ENCODE data around the gene LRBA.

LRBA gene

DNA sequence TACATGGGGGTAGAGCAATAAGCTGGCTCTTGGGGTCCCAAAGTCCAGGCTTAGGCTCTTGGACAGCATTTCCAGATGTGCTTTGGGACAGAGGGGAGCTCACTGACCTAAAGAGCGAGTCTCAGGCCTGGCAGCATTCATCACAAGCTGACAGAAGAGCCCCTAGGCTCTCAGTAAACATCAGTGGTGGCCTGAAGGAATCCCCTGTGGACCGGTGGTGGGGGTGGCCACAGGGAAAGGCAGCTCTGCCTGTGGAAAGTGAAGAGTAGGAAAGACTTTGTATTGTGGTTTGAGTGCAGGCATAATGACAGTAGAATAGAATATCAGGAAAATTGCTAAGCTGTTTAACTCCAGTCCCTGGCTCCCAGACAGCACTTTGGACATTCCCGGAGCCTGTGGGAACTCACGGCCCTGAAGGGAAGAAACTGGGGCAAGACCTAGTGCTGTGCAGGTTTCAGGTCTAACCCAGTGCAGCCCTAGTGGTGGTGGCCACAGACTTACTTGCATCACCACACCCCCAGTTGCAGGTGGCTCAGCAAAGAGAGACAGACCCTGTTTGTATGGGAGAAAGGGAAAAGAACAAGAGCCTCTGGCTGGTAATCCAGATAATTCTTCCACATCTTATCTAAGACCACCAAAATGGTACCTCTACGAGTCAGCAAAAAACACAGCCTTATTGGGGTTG lies 291.2 kb downstream of the LRBA start:
- Mint-ChIP-seq H3K9me3 (ENCODE audit: low read depth) (peaks cover 15% of the 10 kb centered on the region), H3K27ac (no peak overlapping the region), H3K36me3 (peaks cover 60% of the 10 kb centered on the region), H3K27me3 (no peaks in the 10 kb centered on the region), H3K4me3 (no peak overlapping the region), H3K4me1 (ENCODE audit: low read depth) (peaks cover 3% of the 10 kb centered on the region)

DNA sequence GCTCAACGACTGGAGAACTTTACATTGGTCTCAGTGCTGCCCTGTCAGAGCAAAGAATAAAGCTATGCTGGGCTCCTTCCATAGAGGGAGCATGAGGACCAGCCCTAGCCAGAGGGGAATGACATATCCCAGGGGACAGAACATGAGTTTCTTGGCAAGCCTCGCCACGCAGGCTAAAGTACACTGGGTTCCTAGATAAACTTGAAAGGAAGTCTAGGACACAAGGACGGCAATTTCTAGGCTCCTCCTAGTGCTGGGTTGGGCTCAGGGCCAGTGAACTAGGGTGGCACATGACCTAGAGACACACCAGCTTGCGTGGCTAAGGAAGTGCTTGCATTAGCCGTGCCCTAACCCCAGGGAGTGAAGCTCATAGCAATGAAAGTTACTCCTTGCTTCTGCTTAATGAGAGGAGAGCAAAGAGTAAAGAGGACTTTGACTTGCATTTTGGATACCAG lies 292.1 kb downstream of the LRBA start:
- Mint-ChIP-seq H3K4me1 (ENCODE audit: low read depth) (peaks cover 3% of the 10 kb centered on the region), H3K36me3 (peaks cover 53% of the 10 kb centered on the region), H3K27ac (no peak overlapping the region), H3K9me3 (ENCODE audit: low read depth) (peaks cover 15% of the 10 kb centered on the region), H3K27me3 (no peaks in the 10 kb centered on the region), H3K4me3 (no peak overlapping the region)

DNA sequence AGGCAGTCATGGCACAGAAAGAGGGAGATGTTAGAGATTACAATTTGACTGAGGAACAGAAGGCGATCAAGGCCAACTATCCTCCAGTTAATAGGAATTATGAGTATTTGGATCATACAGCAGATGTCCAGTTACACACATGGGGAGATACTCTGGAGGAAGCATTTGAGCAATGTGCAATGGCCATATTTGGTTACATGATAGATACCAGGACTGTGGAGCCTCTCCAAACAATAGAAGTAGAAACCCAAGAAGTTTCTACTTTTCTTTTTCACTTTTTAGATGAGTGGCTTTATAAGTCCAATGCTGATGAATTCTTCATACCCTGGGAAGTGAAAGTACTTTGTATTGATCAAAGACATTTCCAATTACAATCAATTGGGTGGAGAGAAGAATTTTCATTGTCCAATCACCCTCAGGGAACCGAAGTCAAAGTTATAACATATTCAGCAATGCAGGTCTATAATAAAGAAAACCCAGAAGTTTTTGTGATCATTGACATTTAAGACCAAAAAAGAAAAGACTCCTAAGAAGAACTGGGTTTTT lies 294.0 kb downstream of the LRBA start:
- Mint-ChIP-seq H3K4me1 (ENCODE audit: low read depth) (peaks cover 3% of the 10 kb centered on the region), H3K9me3 (ENCODE audit: low read depth) (peaks cover 4% of the 10 kb centered on the region), H3K4me3 (no peak overlapping the region), H3K36me3 (peaks cover 39% of the 10 kb centered on the region), H3K27me3 (no peaks in the 10 kb centered on the region), H3K27ac (no peak overlapping the region)

DNA sequence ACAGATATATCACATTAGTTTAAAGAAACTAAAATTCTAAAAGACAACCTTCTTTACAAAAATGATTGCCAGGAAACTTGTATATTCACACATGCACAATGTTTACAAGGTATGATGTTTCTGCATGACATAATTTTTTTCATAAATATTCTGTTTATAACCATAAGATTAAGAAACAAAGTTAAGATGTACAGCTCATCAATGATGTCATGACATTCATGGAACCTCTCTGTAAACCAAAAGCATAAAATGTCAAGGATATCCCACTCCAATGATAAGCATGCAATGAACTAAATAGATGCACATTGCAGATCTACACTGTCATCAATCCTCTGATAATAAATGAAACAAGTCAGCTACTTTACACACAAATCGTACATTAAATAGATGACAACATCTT lies 297.1 kb downstream of the LRBA start:
- H3K36me3 Mint-ChIP-seq, result peaks cover 20% of the 10 kb centered on the region
- H3K4me1 Mint-ChIP-seq (ENCODE audit: low read depth), result peaks cover 3% of the 10 kb centered on the region
- no peak overlapping the region for H3K27ac Mint-ChIP-seq
- no peaks in the 10 kb centered on the region for H3K27me3 Mint-ChIP-seq
- no peak overlapping the region for H3K4me3 Mint-ChIP-seq
- H3K9me3 Mint-ChIP-seq (ENCODE audit: low read depth), result no peaks in the 10 kb centered on the region

DNA sequence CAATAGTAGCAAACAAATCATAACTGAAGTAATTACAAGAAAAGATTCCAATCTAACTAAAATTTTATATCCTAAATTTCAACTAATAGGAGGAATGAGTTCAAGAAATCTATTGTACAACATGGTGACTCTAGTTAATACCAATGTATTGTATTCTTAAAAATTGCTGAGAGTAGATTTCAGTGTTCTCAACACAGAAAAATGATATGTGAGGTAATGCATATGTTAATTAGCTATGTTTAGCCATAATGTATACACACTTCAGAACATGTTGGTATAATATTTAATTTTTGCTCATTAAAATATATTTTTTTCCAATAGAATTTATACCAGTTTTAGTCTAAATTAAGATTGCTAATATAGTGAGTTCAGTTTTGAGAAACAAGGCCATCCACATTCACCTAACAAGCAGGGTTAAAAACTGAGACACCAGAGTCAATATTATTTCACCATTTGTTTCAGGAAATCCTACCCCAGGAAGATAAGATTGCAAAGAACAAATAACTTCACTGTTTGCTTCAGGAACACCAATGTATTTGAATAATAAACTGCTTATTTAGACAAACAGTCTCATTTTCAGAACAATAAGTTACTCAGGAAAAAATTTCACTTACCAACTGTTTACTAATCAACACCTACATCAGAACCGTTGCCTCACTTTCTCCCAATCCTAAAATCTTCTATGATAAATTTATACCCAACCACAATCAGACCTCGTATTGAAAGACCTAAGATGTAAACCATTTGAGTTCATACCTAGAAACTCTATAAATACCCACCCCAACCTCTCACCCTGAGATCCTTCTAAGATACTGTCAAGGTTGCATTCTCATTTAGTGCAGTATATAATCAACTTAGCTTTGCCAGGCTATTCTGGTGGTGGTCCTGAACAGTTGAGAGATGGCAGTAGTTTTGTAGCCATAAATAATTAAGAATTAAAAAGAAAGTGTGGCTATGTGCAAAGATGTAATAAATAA lies 300.3 kb downstream of the LRBA start:
- H3K4me3 Mint-ChIP-seq, result no peak overlapping the region
- no peaks in the 10 kb centered on the region for H3K27me3 Mint-ChIP-seq
- peaks cover 13% of the 10 kb centered on the region for H3K36me3 Mint-ChIP-seq
- no peak overlapping the region for H3K27ac Mint-ChIP-seq
- H3K9me3 Mint-ChIP-seq (ENCODE audit: low read depth), result no peaks in the 10 kb centered on the region
- H3K4me1 Mint-ChIP-seq (ENCODE audit: low read depth), result peaks cover 5% of the 10 kb centered on the region

DNA sequence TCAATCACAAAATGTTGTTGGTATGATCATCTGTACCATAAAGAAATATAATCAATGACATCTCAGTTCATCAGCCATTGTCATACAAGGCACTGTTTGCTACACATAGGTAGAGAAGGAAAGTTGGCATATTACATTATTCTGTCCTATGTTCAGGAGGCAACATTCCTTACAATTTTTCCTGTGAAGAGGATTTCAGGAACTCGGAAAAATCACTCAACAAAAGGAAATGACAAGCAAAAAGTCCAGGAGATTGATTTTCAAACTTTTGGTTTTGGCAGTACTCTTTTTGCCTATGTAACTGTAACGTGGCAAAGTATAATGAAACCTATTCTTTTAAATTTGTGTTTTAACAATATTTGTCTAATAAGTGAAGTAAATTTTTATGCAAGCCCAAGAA lies 301.8 kb downstream of the LRBA start:
- Mint-ChIP-seq H3K36me3 (peaks cover 9% of the 10 kb centered on the region), H3K27ac (no peak overlapping the region), H3K27me3 (no peaks in the 10 kb centered on the region), H3K4me3 (no peak overlapping the region), H3K9me3 (ENCODE audit: low read depth) (no peaks in the 10 kb centered on the region), H3K4me1 (ENCODE audit: low read depth) (peaks cover 4% of the 10 kb centered on the region)

DNA sequence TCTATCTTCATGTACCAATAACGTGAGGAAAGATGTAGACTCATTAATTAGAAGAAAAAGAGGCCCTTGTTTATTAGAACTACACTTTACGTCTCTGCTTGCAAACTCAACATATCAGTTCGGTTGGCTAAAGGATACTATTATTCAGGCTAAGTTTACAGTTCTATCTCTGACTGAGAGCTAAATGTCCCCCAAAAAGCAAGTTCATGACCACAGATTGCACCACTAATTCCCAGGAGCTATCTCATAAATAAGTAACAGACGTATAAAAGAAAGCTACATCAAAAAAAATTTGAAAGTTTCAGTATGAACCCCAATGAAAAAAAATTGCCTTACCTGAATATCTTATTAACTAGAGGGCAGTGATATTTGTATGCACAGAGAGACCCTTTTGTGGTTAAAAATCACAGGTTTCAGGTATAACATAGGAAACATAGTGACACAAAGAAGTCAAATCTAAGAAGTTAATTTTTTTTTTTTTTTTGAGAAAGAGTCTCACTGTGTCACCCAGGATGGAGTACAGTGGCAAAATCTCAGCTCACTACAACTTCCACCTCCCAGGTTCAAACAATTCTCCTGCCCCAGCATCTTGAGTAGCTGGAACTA lies 304.2 kb downstream of the LRBA start:
- H3K4me3 Mint-ChIP-seq, result no peak overlapping the region
- no peaks in the 10 kb centered on the region for H3K27me3 Mint-ChIP-seq
- H3K4me1 Mint-ChIP-seq (ENCODE audit: low read depth), result peaks cover 4% of the 10 kb centered on the region
- H3K36me3 Mint-ChIP-seq, result peaks cover 7% of the 10 kb centered on the region
- H3K27ac Mint-ChIP-seq, result no peak overlapping the region
- no peaks in the 10 kb centered on the region for H3K9me3 Mint-ChIP-seq (ENCODE audit: low read depth)

DNA sequence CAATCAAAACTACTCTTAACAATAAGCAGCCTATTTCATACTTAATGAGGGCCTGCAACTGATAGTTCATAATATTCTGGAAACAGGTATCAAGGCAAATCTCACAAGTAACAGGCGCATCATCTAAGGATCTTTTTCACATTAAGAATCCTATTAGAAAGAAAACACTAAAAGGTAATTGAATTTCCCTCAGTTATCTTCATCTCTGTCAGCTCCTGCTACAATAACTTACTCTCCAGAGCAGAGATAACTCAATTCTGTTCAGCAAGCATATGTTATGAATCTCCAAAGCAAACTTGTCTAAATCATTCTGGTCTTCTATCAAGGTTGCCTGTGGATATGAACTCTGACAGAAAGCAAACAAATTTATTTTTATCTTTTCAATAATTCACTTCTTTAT lies 307.1 kb downstream of the LRBA start:
- peaks cover 5% of the 10 kb centered on the region for H3K36me3 Mint-ChIP-seq
- no peak overlapping the region for H3K27ac Mint-ChIP-seq
- peaks cover 4% of the 10 kb centered on the region for H3K4me1 Mint-ChIP-seq (ENCODE audit: low read depth)
- no peaks in the 10 kb centered on the region for H3K27me3 Mint-ChIP-seq
- no peaks in the 10 kb centered on the region for H3K9me3 Mint-ChIP-seq (ENCODE audit: low read depth)
- H3K4me3 Mint-ChIP-seq, result no peak overlapping the region

DNA sequence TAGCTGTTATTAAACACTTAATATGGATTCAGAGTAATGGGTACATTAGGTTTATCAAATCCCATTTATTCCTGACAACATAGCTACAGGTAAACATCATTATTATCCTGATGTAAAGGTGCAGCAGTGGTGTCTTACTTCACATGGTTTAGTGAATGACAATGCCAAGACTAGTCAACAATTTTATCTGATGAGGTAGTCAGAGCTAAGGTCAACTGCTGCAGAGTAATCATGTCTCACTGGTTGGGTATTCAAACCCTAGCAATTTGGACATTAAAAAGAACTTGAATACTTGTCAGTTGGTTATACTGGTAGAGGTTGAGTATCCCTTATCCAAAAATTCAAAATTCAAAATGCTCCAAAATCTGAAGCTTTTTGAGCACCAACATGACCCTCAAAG lies 315.5 kb downstream of the LRBA start:
- H3K9me3 Mint-ChIP-seq (ENCODE audit: low read depth), result no peaks in the 10 kb centered on the region
- no peak overlapping the region for H3K4me3 Mint-ChIP-seq
- H3K27ac Mint-ChIP-seq, result no peak overlapping the region
- H3K36me3 Mint-ChIP-seq, result peaks cover 7% of the 10 kb centered on the region
- peaks cover 6% of the 10 kb centered on the region for H3K4me1 Mint-ChIP-seq (ENCODE audit: low read depth)
- H3K27me3 Mint-ChIP-seq, result no peaks in the 10 kb centered on the region

DNA sequence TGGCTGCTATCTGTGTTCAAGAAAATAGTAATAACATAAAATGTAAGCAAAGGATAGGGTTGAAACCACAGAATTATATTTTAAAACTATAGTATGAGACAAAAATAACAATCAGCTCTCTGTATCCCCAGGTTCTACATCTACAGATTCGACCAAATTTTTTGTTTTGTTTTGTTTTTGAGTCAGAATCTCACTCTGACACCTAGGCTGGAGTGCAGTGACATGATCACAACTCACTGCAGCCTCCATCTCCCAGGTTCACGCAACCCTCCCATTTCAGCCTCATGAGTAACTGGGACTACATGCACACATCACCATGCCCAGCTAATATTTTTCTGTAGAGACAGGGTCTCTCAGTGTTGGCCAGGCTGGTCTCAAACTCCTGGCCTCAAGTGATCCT lies 319.9 kb downstream of the LRBA start:
- H3K27me3 Mint-ChIP-seq, result no peaks in the 10 kb centered on the region
- peaks cover 12% of the 10 kb centered on the region for H3K36me3 Mint-ChIP-seq
- peaks cover 6% of the 10 kb centered on the region for H3K4me1 Mint-ChIP-seq (ENCODE audit: low read depth)
- no peak overlapping the region for H3K4me3 Mint-ChIP-seq
- no peak overlapping the region for H3K27ac Mint-ChIP-seq
- H3K9me3 Mint-ChIP-seq (ENCODE audit: low read depth), result no peaks in the 10 kb centered on the region

DNA sequence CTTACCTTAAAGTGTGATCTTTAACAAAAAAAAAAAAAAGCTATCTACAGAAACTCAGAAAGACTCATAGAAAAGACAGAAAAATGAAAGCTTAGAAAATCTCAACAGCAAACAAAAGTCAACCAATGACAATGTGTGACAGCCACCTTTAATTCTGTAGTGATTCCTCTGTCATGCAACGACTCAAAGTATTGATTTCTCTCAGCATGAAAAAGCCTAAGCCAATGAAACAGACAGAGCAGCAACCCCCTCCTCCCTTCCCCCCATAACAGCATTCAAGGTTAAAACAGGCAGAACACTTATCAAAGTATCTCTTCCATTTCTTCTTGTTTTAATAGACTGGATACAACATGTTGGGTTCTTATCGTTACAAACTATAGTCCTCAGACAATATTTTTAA lies 320.6 kb downstream of the LRBA start:
- Mint-ChIP-seq H3K36me3 (peaks cover 12% of the 10 kb centered on the region), H3K27me3 (no peaks in the 10 kb centered on the region), H3K4me1 (ENCODE audit: low read depth) (peaks cover 6% of the 10 kb centered on the region), H3K27ac (no peak overlapping the region), H3K4me3 (no peak overlapping the region), H3K9me3 (ENCODE audit: low read depth) (no peaks in the 10 kb centered on the region)

DNA sequence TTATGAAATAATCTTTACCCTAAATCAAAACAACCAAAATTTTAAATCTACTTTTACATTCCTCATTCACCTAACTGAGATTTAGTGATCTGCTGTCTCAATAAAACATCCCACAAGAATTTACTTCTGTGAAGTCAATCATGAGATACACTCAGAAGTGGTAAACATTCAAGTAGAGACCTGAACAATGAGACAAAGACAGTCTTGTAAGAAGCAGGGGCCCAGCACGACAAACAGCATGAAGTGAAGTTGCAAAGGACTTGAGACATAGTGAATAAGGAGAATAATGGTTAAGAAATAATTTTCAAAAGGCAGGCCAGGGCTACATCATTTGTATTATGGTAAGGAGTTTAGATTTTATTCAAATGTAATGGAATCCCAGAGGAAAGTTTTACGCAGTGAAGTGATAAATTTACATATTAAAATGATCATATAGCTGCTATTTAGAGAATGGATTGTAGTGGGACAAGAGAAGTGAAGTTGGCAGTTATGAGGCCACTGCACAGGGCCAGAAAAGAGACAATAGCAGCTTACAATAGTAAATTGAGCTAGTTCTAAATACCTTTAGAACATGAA lies 331.2 kb downstream of the LRBA start:
- Mint-ChIP-seq H3K36me3 (peaks cover 31% of the 10 kb centered on the region), H3K27me3 (no peaks in the 10 kb centered on the region), H3K4me3 (no peak overlapping the region), H3K9me3 (ENCODE audit: low read depth) (no peaks in the 10 kb centered on the region), H3K4me1 (ENCODE audit: low read depth) (peaks cover 5% of the 10 kb centered on the region), H3K27ac (no peak overlapping the region)

DNA sequence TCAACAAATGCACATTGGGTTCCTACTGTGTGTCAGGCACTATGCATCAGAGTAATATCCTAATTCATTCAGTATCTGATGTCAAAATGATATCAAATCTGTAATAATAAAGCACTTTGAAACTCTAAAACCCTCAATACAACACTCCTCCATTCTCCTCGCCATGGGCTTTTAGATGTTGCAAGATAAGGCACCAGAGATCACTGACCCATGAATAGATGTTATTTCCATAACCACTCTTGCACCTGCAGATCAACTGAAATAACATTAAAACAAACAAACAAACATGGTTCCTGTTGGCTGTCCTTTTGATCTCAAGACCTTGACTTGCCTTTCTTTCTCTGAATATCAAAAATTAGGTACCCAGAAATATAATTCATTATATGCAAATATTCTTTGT lies 333.0 kb downstream of the LRBA start:
- Mint-ChIP-seq H3K9me3 (ENCODE audit: low read depth) (no peaks in the 10 kb centered on the region), H3K27me3 (no peaks in the 10 kb centered on the region), H3K27ac (no peak overlapping the region), H3K36me3 (peaks cover 28% of the 10 kb centered on the region), H3K4me3 (no peak overlapping the region), H3K4me1 (ENCODE audit: low read depth) (peaks cover 2% of the 10 kb centered on the region)

DNA sequence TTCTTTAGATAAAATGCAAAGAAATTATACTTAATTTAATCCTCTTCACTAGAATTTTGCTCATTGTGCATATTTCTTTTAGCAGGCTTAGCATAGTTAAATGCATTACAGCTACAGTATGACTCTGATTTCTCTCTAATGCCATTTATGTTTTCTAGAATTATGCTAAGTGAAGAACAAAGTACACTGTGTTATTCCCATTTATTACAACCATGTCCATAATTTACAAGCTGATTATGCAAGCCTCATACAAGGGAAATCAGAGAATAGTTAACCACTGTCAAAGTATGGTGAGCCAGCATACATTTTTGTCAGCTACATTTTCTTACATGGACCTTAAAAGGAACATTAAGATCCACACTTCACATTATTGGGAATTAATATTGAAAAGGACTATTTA lies 334.0 kb downstream of the LRBA start:
- no peaks in the 10 kb centered on the region for H3K27me3 Mint-ChIP-seq

More for the DNA sequence above, 334.0 kb downstream of the LRBA start:
- Mint-ChIP-seq H3K36me3 (peaks cover 30% of the 10 kb centered on the region), H3K9me3 (ENCODE audit: low read depth) (no peaks in the 10 kb centered on the region), H3K4me3 (no peak overlapping the region), H3K27ac (no peak overlapping the region), H3K4me1 (ENCODE audit: low read depth) (peaks cover 2% of the 10 kb centered on the region)

Measured in activated naive CD8-positive, alpha-beta T cell (primary cell).